ENCODE measurements around the gene UBE2D2. TPM values are rescaled to one million over a fixed set of nuclear protein-coding genes. Genes with fewer than 3 reads are reported as not detected.

The UBE2D2 gene
- total and polyA plus RNA-seq, 2 of the 4 experiments (the other 2 are of a cell fraction), result 26.9 to 35.7 TPM

DNA sequence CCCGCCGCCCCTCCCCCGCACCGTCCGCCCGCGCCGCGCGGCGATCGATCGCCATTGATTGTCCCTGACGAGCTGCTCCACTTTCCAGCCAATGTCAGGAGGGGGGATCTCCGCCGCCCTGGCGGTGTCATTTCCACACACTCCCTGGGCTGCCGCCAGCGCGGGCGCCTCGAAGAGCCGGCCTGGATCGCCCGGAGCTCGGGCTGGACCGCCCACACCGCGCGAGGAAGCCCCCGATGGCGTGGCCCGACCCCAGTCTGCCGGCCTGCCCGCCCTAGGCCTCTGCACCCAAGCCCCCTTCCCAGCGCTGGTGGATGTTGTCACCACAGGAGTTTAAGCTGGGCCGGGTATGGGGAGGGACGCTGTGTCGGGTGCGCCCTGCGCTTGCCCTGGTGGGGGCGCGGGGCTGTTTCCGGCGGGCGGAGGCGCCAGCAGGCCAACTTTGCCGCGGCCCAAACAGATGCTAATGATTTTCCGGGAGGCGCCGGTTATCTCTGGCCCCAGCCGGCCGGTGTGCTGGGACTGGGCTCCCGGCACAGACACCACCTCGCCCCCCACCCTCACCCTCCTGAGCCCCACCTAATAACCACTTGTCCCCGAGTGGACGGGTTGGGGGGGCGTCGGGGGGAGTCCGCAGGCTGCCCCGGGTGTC, 76.4 kb downstream of the UBE2D2 start:
- Histone ChIP-seq H4K20me1 (ENCODE audit: insufficient read depth, low read length) (peaks cover 14% of the 10 kb centered on the region), H2BK15ac (ENCODE audit: low read depth, low read length) (0 out of 3 replicates have a peak overlapping the region, but pooled peaks have one; percentile 38), H3K4me3 (ENCODE audit: insufficient read depth, low read depth, low read length) (peak overlapping the region; percentile 47), H3K79me1 (ENCODE audit: low read depth in 1 of 2, low read length in 2 of 2) (peaks cover 4 to 43% of the 10 kb centered on the region in 2 experiments; a peak in 3 of 4 replicates), H3K23ac (ENCODE audit: low read depth, low read length) (peak overlapping the region; percentile 66; the same call in 1 of the 2 replicates), H3K14ac (replicated peaks; ENCODE audit: low read depth, low read length) (peak overlapping the region; percentile 67; the same call in 1 of the 2 replicates), H3K27me3 (ENCODE audit: control insufficient read depth, insufficient read depth, low read length) (no peaks in the 10 kb centered on the region), H3K9ac (ENCODE audit: low read depth, low read length) (peak overlapping the region; percentile 33; the same call in 1 of the 2 replicates), H3K56ac (ENCODE audit: extremely low read depth, insufficient read depth, low read length) (0 out of 2 replicates have a peak overlapping the region, but pooled peaks have one; percentile 50), H3K36me3 (ENCODE audit: control insufficient read depth, insufficient read depth, low read length) (no peaks in the 10 kb centered on the region), H2AFZ (replicated peaks; ENCODE audit: low read length, poor library complexity) (peak overlapping the region; percentile 84), H4K91ac (ENCODE audit: insufficient read depth, low read depth, low read length) (peak overlapping the region; percentile 88), H3K9me1 (ENCODE audit: insufficient read depth, low read length) (peaks cover 19% of the 10 kb centered on the region), H3K9me3 (ENCODE audit: control insufficient read depth, insufficient read depth, low read length) (no peaks in the 10 kb centered on the region), H4K8ac (ENCODE audit: low read depth in 2 of 2, low read length in 2 of 2) (peak overlapping the region; percentile 87; a peak in 2 of 4 replicates), H2BK120ac (ENCODE audit: low read depth, low read length) (peak overlapping the region; percentile 65), H2BK20ac (ENCODE audit: low read depth, low read length) (peak overlapping the region; percentile 38; the same call in 1 of the 2 replicates), H3K18ac (ENCODE audit: low read depth, low read length) (peak overlapping the region; percentile 41; the same call in 1 of the 2 replicates), H3K27ac (ENCODE audit: insufficient read depth, low read length) (peak overlapping the region; percentile 73), H3K4me2 (ENCODE audit: low read depth, low read length) (peak overlapping the region; percentile 89), H2AK9ac (replicated peaks; ENCODE audit: low read depth, low read length, poor library complexity) (peak overlapping the region; percentile 95), H4K5ac (ENCODE audit: low read depth, low read length) (peak overlapping the region; percentile 84), H3K4me1 (ENCODE audit: control insufficient read depth, insufficient read depth, low read length) (peaks cover 23% of the 10 kb centered on the region), H2AK5ac (ENCODE audit: low read depth, low read length) (peak overlapping the region; percentile 92), H3K4ac (ENCODE audit: low read depth, low read length) (peak overlapping the region; percentile 86), H2BK5ac (ENCODE audit: low read depth, low read length, poor library complexity, severe bottlenecking) (peak overlapping the region; percentile 71)
- BruUV-seq (replicated peaks), result no TSS peak
- ATAC-seq (ENCODE audit: low read depth) (peak; percentile 60), DNase-seq (peak; percentile 74)
- in situ Hi-C loops (cut with MboI; ENCODE audit: low sequenced_read_pairs) (loop anchor here (25.0 kb wide), 1 partner anchor 475 kb away; the partner anchor contains the start of gene PURA), dilution Hi-C loops (cut with HindIII; ENCODE audit: low sequenced_read_pairs, unreplicated experiment) (loop anchor here (25.0 kb wide), 1 partner anchor 125 kb away; no protein-coding TSS in a partner anchor), intact Hi-C loops (cut with micrococcal nuclease) (loop anchor here (1.0 to 10.0 kb wide), 2 partner anchors 11 to 207 kb away; partner anchors contain the start of gene CXXC5)
- CTCF ChIA-PET, result interaction anchor here (0.6 to 2.4 kb wide), 4 partner anchors 10 to 82 kb away, joined by 3 to 12 read pairs (median 8); partner anchors contain the start of gene CXXC5
- WGBS, 2 experiments (ENCODE audit: extremely low coverage in 2 of 2, insufficient read length in 1 of 2), result 3% methylated on average over 16 of the region's 62 CpGs; no CpG with 5 or more reads in 1 of the 2 experiments
- POLR2A ChIA-PET (ENCODE audit: unreplicated experiment), result interaction anchor here (0.8 to 1.9 kb wide), 2 partner anchors 11 to 23 kb away, joined by 7 to 9 read pairs; partner anchors contain the start of gene CXXC5
- TF ChIP-seq BHLHE40 (IDR thresholded peaks at IDR 0.05; ENCODE audit: low read depth, low read length) (no peak), MAZ (IDR thresholded peaks at IDR 0.05; ENCODE audit: borderline replicate concordance, low read depth, low read length) (peak; percentile 96), CEBPB (IDR thresholded peaks at IDR 0.05; ENCODE audit: low read depth, low read length) (peak; percentile 82), RAD21 (IDR thresholded peaks at IDR 0.05; ENCODE audit: low read length) (no peak; the same call in 1 of the 2 replicates), CHD1 (IDR thresholded peaks at IDR 0.05; ENCODE audit: low read depth, low read length) (no peak), RFX5 (IDR thresholded peaks at IDR 0.05; ENCODE audit: low read depth, low read length) (no peak), RCOR1 (IDR thresholded peaks at IDR 0.05; ENCODE audit: insufficient replicate concordance, low read length) (no peak)
